Astrocyte (in vitro differentiated cells and primary cell): ENCODE measurements around the gene ZC3H18. TPM values are rescaled to one million over a fixed set of nuclear protein-coding genes. Genes with fewer than 3 reads are reported as not detected.

Experiments used
- DNase-seq: peaks from one replicate; pipeline ENCODE4 v3.0.0-alpha.2; 2010; ENCODE audit warnings: low read depth
- FAIRE-seq: peaks from 2 replicates; lab custom pipeline; 2011; peaks lifted over from hg19 to GRCh38; lab: Jason Lieb, UNC
- H2AFZ ChIP-seq: 2 replicates; pipeline ENCODE4 v1.6.0; 2012; ENCODE audit warnings: low read depth, low read length, inconsistent platforms
- H3K27ac ChIP-seq: 2 replicates; pipeline ENCODE4 v1.5.1; 2011; ENCODE audit warnings: low read depth, low read length, inconsistent platforms
- H3K27me3 ChIP-seq: 2 replicates; pipeline ENCODE4 v1.6.0; 2011; ENCODE audit warnings: low read length, inconsistent platforms; ENCODE audit not compliant: insufficient read depth
- H3K36me3 ChIP-seq: 2 replicates; pipeline ENCODE4 v1.5.1; 2011; ENCODE audit warnings: low read length, inconsistent platforms; ENCODE audit not compliant: insufficient read depth
- H3K4me1 ChIP-seq: 2 replicates; pipeline ENCODE4 v1.5.1; 2011; ENCODE audit warnings: low read length, inconsistent platforms; ENCODE audit not compliant: insufficient read depth
- H3K4me2 ChIP-seq: 2 replicates; pipeline ENCODE4 v1.6.0; 2012; ENCODE audit warnings: low read length, inconsistent platforms
- H3K4me3 ChIP-seq: 2 replicates; pipeline ENCODE4 v1.5.1; 2011; ENCODE audit warnings: low read depth, mild to moderate bottlenecking, low read length, inconsistent platforms; ENCODE audit not compliant: insufficient read depth
- H3K79me2 ChIP-seq: 2 replicates; pipeline ENCODE4 v1.6.0; 2012; ENCODE audit warnings: mild to moderate bottlenecking, low read length, inconsistent platforms; ENCODE audit not compliant: insufficient read depth
- H3K9ac ChIP-seq: 2 replicates; pipeline ENCODE4 v1.6.0; 2012; ENCODE audit warnings: mild to moderate bottlenecking, low read length, inconsistent platforms
- H3K9me3 ChIP-seq: 2 replicates; pipeline ENCODE4 v1.5.1; 2012; ENCODE audit warnings: low read depth, mild to moderate bottlenecking, low read length, inconsistent platforms; ENCODE audit not compliant: insufficient read depth
- H4K20me1 ChIP-seq: 2 replicates; pipeline ENCODE4 v1.6.0; 2012; ENCODE audit warnings: low read length, inconsistent platforms; ENCODE audit not compliant: insufficient read depth
- H3K27ac Mint-ChIP-seq: one replicate; pipeline ENCODE4 v1.8.0; 2021; ENCODE audit warnings: mild to moderate bottlenecking, mixed read lengths; ENCODE audit not compliant: unreplicated experiment
- H3K27me3 Mint-ChIP-seq: one replicate; pipeline ENCODE4 v1.8.0; 2021; ENCODE audit warnings: low read depth, mixed read lengths; ENCODE audit not compliant: unreplicated experiment
- H3K36me3 Mint-ChIP-seq: one replicate; pipeline ENCODE4 v1.8.0; 2021; ENCODE audit warnings: low read depth, mixed read lengths; ENCODE audit not compliant: unreplicated experiment
- H3K4me1 Mint-ChIP-seq: one replicate; pipeline ENCODE4 v1.8.0; 2021; ENCODE audit warnings: low read depth, mixed read lengths; ENCODE audit not compliant: unreplicated experiment
- H3K4me3 Mint-ChIP-seq: one replicate; pipeline ENCODE4 v1.8.0; 2021; ENCODE audit warnings: mild to moderate bottlenecking, moderate library complexity, mixed read lengths; ENCODE audit not compliant: unreplicated experiment
- H3K9me3 Mint-ChIP-seq: one replicate; pipeline ENCODE4 v1.8.0; 2021; ENCODE audit warnings: mild to moderate bottlenecking, mixed read lengths; ENCODE audit not compliant: unreplicated experiment
- EZH2 ChIP-seq: IDR thresholded peaks from 2 replicates; pipeline ENCODE4 v1.6.1; 2012; ENCODE audit warnings: mild to moderate bottlenecking, low read length, inconsistent platforms; ENCODE audit not compliant: insufficient read depth
- total RNA-seq: library from RNA; stranded (reverse); gene quantifications from 2 replicates; pipeline ENCODE4 v1.2.1, GENCODE V29; 2021
- TF ChIP-seq, protein P1 (sequence below): IDR thresholded peaks from 2 replicates; pipeline ENCODE4 v1.5.1; 2011; ENCODE audit warnings: low read depth, mild to moderate bottlenecking, inconsistent platforms, low read length, moderate library complexity; ENCODE audit not compliant: insufficient read depth

ZC3H18 gene
- total RNA-seq, 1 donor from 2014 or later, result 32.8 TPM

GRCh38 chr16:88673716-88674379, 103.6 kb downstream of the ZC3H18 start:
- Histone ChIP-seq H3K27me3 (peaks cover 5% of the 10 kb centered on the region), H3K4me2 (no peak overlapping the region), H2AFZ (no peak overlapping the region), H3K79me2 (no peaks in the 10 kb centered on the region), H4K20me1 (no peaks in the 10 kb centered on the region), H3K36me3 (no peaks in the 10 kb centered on the region), H3K4me3 (no peak overlapping the region), H3K9me3 (no peaks in the 10 kb centered on the region), H3K9ac (no peak overlapping the region), H3K4me1 (no peaks in the 10 kb centered on the region), H3K27ac (no peak overlapping the region)
- FAIRE-seq (no peak), DNase-seq (no peak)
- TF ChIP-seq EZH2, result no peak
- TF ChIP-seq, protein P1, sequence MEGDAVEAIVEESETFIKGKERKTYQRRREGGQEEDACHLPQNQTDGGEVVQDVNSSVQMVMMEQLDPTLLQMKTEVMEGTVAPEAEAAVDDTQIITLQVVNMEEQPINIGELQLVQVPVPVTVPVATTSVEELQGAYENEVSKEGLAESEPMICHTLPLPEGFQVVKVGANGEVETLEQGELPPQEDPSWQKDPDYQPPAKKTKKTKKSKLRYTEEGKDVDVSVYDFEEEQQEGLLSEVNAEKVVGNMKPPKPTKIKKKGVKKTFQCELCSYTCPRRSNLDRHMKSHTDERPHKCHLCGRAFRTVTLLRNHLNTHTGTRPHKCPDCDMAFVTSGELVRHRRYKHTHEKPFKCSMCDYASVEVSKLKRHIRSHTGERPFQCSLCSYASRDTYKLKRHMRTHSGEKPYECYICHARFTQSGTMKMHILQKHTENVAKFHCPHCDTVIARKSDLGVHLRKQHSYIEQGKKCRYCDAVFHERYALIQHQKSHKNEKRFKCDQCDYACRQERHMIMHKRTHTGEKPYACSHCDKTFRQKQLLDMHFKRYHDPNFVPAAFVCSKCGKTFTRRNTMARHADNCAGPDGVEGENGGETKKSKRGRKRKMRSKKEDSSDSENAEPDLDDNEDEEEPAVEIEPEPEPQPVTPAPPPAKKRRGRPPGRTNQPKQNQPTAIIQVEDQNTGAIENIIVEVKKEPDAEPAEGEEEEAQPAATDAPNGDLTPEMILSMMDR, result no peak
- Mint-ChIP-seq H3K4me1 (no peaks in the 10 kb centered on the region), H3K27me3 (no peaks in the 10 kb centered on the region), H3K4me3 (no peak overlapping the region), H3K27ac (no peak overlapping the region), H3K36me3 (peaks cover 5% of the 10 kb centered on the region), H3K9me3 (no peaks in the 10 kb centered on the region)

GRCh38 chr16:88676502-88677242, 106.5 kb downstream of the ZC3H18 start:
- no peak overlapping the region for H3K27ac ChIP-seq
- no peak overlapping the region for H3K4me3 Mint-ChIP-seq
- TF ChIP-seq EZH2, result no peak
- no peak overlapping the region for H3K4me2 ChIP-seq
- no peaks in the 10 kb centered on the region for H3K79me2 ChIP-seq
- H3K27me3 Mint-ChIP-seq, result no peaks in the 10 kb centered on the region
- H3K9me3 ChIP-seq, result no peaks in the 10 kb centered on the region
- H3K27ac Mint-ChIP-seq, result no peak overlapping the region
- H4K20me1 ChIP-seq, result no peaks in the 10 kb centered on the region
- H3K9ac ChIP-seq, result no peak overlapping the region
- H3K4me1 Mint-ChIP-seq, result no peaks in the 10 kb centered on the region
- no peaks in the 10 kb centered on the region for H3K36me3 ChIP-seq
- DNase-seq (no peak), FAIRE-seq (no peak)
- H3K9me3 Mint-ChIP-seq, result no peaks in the 10 kb centered on the region
- peaks cover 2% of the 10 kb centered on the region for H3K36me3 Mint-ChIP-seq
- H3K4me1 ChIP-seq, result no peaks in the 10 kb centered on the region
- no peak overlapping the region for H3K4me3 ChIP-seq
- H2AFZ ChIP-seq, result no peak overlapping the region
- H3K27me3 ChIP-seq, result peaks cover 5% of the 10 kb centered on the region

DNA sequence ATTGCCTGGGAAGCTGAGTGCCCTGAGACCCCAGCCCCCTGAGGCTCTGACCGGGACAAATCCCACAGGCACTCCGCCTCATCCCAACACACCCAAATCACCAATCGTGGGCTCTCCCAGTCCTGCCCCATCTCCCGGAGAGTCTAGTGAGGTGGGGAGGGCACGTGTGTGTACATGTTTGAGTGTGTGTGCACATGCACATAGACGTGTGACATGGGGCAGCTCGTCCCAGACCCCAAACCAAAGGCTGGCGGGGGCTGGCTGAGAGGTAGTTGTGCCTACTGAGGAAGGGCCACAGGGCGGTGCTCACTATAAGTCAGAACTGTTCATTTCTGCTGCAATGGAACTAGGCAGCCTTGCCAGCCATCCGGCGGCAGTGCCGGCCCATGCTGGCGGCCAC, 107.5 kb downstream of the ZC3H18 start:
- FAIRE-seq, result no peak

More for the DNA sequence above, 107.5 kb downstream of the ZC3H18 start:
- H3K9ac ChIP-seq, result no peak overlapping the region
- Mint-ChIP-seq H3K27me3 (no peaks in the 10 kb centered on the region), H3K4me1 (no peaks in the 10 kb centered on the region), H3K36me3 (peaks cover 2% of the 10 kb centered on the region), H3K9me3 (no peaks in the 10 kb centered on the region), H3K4me3 (no peak overlapping the region), H3K27ac (no peak overlapping the region)
- H3K9me3 ChIP-seq, result no peaks in the 10 kb centered on the region
- H2AFZ ChIP-seq, result no peak overlapping the region
- no peak overlapping the region for H3K27ac ChIP-seq
- no peak overlapping the region for H3K4me3 ChIP-seq
- peaks cover 5% of the 10 kb centered on the region for H3K27me3 ChIP-seq
- no peaks in the 10 kb centered on the region for H3K4me1 ChIP-seq
- no peaks in the 10 kb centered on the region for H3K79me2 ChIP-seq
- no peaks in the 10 kb centered on the region for H3K36me3 ChIP-seq
- H3K4me2 ChIP-seq, result no peak overlapping the region
- H4K20me1 ChIP-seq, result no peaks in the 10 kb centered on the region
- no peak for DNase-seq
- TF ChIP-seq, protein P1, result no peak
- TF ChIP-seq EZH2, result no peak
